ENCODE data around the gene FKBP6.
"Not testable (repeated sequence)": the region's sequence is repeated elsewhere in the genome, so short reads cannot be mapped to it uniquely, and the experiment has no call there.

Gene FKBP6

DNA sequence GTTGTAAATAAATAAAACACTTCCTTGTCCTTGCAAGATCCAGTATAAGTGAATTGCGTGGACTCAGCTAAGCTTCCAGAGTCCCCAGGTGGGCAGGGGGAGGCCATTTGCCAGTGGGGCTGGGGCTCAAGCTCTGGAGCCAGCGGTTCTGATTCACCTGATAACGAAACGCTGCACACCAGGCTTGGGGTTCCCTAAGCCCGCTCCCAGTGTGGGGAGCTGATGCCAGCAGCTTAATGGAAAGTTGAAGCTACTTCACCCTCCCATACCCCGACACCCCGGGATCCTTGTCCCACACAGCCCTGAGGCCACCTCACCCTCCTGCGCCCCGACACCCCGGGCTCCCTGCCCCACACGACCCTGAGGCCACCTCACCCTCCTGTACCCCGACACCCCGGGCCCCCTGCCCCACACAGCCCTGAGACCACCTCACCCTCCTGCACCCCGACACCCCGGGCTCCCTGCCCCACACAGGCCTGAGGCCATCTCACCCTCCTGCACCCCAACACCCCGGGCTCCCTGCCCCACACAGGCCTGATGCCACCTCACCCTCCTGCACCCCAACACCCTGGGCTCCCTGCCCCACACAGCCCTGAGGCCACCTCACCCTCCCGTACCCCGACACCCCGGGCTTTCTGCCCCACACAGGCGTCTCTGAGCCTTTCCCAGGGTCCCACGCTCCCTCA lies 30.8 kb downstream of the FKBP6 start:
- no peak for DNase-seq

DNA sequence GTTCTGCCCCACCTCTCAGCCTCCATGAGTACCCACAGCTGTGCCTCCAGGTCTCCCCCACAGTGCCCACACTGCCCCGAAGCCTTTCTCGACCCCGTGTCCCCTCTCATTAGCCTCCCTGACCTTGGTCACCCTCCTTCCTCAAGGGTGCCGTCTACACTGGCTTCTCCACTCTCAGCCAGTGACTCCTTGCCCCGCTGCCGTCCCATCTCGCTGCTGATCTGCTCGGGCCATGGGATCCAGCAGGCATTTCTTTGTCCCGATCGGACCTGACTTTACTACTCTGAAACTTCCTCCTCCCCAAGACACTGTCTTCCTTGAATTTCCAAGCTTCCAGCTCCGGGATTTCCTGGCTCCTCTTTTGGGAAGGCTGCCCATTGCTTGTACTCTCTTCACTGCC lies 31.3 kb downstream of the FKBP6 start:
- no peak for DNase-seq

DNA sequence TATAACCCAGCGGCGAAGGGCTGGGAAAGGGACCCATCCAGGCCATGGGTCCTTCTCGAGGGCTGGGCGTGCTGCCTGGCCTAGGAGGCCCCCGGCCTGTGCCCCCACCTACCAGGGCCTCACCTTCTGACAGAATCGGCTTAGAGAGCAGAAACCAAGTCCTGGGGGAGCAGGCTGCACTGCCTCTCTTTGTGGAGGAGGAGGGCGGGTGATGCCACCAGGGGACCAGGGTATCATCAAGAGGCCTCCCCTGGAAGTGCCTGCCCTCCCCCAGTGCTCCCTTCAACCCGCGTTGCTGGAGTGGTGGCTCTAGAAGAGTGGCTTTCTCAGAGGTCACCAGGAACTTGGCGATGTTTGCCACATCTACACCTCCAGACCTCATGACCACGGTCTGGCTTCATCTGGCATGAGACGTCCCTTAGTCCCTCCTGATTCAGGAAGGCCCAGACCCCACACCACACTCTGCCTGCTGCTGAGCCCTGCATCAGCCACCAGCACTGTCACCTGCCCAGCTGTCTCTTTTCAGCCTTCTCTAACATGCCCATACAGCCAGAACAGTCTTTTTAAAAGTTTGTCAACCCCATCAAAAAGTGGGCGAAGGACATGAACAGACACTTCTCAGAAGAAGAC lies 31.9 kb downstream of the FKBP6 start:
- DNase-seq, result no peak

DNA sequence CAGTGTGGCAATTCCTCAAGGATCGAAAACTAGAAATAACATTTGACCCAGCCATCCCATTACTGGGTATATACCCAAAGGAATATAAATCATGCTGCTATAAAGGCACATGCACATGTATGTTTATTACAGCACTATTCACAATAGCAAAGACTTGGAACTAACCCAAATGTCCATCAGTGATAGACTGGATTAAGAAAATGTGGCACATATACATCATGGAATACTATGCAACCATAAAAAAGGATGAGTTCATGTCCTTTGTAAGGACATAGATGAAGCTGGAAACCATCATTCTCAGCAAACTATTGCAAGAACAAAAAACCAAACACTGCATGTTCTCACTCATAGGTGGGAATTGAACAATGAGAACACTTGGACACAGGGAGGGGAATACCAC lies 32.6 kb downstream of the FKBP6 start:
- not testable (repeated sequence) for DNase-seq

DNA sequence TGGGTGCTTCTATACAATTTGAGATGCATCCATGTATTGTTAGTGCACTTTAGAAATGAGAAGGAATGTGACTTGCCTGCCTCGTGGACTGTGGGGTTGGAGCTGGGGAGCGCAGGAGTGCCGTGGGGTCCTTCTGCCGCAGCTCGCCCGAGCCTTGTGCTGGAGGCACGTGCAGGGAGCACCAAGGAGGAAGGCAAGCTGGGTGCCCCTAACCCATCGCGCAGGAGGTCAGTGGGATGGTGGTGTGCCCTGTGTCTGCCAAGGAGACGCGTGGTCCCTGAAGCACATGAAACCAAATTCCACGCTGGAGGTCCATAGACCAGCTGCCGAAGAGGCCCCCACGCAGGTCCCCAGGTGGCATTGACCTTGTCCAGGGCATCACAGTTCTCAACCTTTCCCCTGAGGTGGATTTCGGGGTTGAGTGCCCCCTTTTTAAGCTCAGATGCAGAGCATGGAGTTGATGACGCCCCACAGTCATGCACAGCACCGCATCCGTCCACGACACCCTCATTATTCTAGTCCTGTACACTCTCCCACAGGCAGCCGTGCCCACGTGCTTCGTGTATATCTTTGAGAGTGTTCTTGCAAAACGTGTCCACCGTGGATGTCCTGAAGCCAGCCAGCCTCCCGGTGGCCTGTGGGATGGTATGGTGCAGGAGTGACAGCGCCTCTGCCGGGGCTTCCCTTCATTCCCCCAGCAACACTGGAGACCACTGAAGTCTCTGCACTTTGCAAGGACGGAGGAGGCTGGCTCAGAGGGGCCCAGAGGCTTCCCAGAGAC lies 35.5 kb downstream of the FKBP6 start:
- DNase-seq, result no peak

- DNase-seq, result no peak
These were observed 36.2 kb downstream of the FKBP6 start for GRCh38 chr7:73364006-73364728.

GRCh38 chr7:73366127-73366526 lies 38.2 kb downstream of the FKBP6 start:
- no peak for DNase-seq

- no peak for DNase-seq
These were observed 39.0 kb downstream of the FKBP6 start for GRCh38 chr7:73366990-73367389.

GRCh38 chr7:73369009-73369408 lies 41.0 kb downstream of the FKBP6 start:
- no peak for DNase-seq

- no peak for DNase-seq
These were observed 41.7 kb downstream of the FKBP6 start for GRCh38 chr7:73369622-73370021.

DNA sequence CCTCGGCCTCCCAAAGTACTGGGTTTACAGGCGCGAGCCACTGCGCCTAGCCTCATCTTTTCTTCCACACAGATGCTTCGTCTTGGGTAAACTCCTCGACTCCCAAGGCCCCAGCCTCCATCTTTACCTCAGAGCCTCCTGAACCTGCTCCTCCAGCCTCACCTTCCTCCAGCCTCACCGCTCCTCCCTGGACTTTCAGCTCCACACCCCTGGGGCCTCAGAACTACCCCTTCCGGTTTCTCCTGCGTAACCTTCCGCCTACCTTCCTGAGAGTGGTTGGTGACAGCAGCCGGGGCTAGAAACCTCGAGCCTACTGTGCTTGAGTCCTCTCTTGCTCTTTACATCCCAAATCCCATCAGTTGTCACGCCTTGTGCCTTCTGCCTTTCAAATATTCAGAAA lies 45.8 kb downstream of the FKBP6 start:
- DNase-seq, result no peak

DNA sequence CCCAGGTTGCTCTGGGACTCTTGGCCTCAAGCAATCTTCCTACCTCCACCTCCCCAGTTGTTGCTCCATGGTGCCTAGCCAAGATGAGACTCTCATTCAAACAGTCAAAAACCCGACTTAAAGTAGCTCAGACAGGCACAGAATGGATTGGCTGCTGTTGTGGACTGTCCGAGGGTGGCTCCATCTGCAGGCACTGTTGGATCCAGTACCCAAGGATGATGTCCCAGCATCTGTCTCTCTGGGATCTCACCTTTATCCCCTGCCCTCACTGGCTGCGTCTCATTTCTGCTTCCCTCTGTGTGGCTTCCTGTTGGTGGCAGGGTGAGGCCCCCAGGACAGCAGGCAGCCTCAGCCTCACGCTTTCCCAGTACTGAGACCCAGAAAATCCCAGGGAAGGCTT lies 48.3 kb downstream of the FKBP6 start:
- not testable (repeated sequence) for DNase-seq

GRCh38 chr7:73376671-73377412 lies 48.9 kb downstream of the FKBP6 start:
- no peak for DNase-seq

- not testable (repeated sequence) for DNase-seq
These were observed 49.6 kb downstream of the FKBP6 start for GRCh38 chr7:73377413-73378200.

- DNase-seq, result no peak
These were observed 55.1 kb downstream of the FKBP6 start for GRCh38 chr7:73382934-73383503.

DNA sequence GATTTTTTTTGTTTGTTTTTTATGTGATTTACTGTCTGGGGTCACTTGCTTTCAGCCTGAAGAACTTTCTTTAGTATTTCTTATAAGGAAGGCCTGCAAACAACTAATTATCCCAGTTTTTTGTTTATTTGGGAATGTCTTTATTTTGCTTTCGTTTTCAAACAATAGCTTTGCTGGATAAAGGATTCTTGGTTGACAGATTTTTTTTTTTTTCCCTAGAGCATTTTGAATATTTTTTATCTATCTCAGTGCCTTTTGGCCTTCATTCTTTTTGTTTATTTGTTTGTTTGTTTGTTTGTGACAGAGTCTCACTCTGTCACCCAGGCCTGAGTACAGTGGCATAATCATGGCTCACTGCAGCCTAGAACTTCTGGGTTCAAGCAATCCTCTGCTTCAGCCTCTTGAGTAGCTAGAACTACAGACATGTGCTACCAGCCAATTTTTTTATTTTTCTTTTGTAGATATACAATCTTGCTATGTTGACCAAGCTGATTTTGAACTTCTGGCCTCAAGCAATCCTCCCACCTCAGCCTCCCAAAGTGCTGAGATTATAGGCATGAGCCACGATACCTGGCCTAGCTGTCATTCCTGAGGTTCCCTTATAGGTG lies 59.4 kb downstream of the FKBP6 start:
- DNase-seq, result no peak

DNA sequence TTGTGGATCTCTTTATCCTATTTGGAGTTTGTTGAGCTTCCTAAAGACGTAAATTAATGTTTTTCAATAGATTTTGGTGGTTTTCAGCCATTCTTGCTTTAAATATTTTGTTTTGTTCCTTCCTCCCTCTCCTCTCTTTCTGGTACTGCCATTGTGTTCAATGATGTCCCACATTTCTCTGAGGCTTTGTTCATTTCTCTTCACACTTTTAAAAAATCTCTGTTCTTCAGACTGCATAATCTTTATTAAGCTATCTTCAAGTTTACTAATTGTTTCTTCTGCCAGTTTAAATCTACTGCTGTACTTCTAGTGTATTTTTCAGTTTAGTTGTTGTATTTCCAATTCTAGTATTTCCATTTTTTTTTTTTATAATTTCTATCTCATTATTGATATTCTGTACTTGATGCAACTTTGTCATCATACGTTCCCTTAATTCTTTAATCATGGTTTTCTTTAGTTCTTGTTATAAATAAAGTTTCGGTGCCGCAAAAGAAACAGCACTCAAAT lies 60.0 kb downstream of the FKBP6 start:
- no peak for DNase-seq

GRCh38 chr7:73391396-73391795 lies 63.4 kb downstream of the FKBP6 start:
- no peak for DNase-seq

DNA sequence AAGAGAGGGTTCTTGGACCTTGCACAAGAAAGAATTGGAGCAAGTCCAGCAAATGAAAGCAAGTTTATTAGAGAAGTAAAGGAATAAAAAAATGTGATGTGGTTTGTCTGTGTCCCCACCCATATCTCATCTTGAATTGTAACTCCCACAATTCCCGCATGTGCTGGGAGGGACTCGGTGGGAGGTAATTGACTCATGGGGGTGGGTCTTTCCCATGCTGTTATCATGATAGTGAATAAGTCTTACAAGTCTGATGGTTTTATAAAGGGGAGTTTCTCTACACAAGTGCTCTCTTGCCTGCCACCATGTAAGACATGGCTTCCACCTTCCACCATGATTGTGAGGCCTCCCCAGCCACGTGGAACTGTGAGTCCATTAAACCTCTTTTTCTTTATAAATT lies 66.5 kb downstream of the FKBP6 start:
- DNase-seq, result no peak

Data from CD4-positive, alpha-beta T cell treated with Interleukin-4 for 4 hours (primary cell).